Trophoblast cell (in vitro differentiated cells and primary cell): Measurements from ENCODE around the gene TNFSF11. TPM values are rescaled to one million over a fixed set of nuclear protein-coding genes. Genes with fewer than 3 reads are reported as not detected.
A peak's percentile ranks its signal among the peaks of the same experiment; 100 is the strongest.

Source experiments
- DNase-seq, 2 donors: peaks; one replicate each; pipeline ENCODE4 v3.0.0-alpha.2; 2016
- H2AFZ ChIP-seq: 2 replicates; pipeline ENCODE4 v1.6.1; 2013; ENCODE audit warnings: low read length, moderate library complexity, mild to moderate bottlenecking; ENCODE audit not compliant: insufficient read depth, poor library complexity
- H2AK5ac ChIP-seq: 2 replicates; pipeline ENCODE4 v1.6.1; 2013; ENCODE audit warnings: mild to moderate bottlenecking, low read length
- H2BK120ac ChIP-seq: 2 replicates; pipeline ENCODE4 v1.6.1; 2013; ENCODE audit warnings: low read length, mild to moderate bottlenecking, moderate library complexity; ENCODE audit not compliant: insufficient read depth, poor library complexity
- H2BK12ac ChIP-seq: 2 replicates; pipeline ENCODE4 v1.6.1; 2013; ENCODE audit warnings: mild to moderate bottlenecking, low read length, moderate library complexity
- H2BK5ac ChIP-seq: 2 replicates; pipeline ENCODE4 v1.6.1; 2013; ENCODE audit warnings: low read length, low read depth, moderate library complexity, mild to moderate bottlenecking; ENCODE audit not compliant: poor library complexity
- H3K14ac ChIP-seq: 2 replicates; pipeline ENCODE4 v1.6.1; 2013; ENCODE audit warnings: mild to moderate bottlenecking, low read length
- H3K18ac ChIP-seq: 2 replicates; pipeline ENCODE4 v1.6.1; 2013; ENCODE audit warnings: mild to moderate bottlenecking, low read length
- H3K23ac ChIP-seq: 2 replicates; pipeline ENCODE4 v1.6.1; 2013; ENCODE audit warnings: low read length
- H3K27ac ChIP-seq: 2 replicates; pipeline ENCODE4 v1.5.1; 2013; ENCODE audit warnings: low read depth, mild to moderate bottlenecking, inconsistent platforms, low read length, moderate library complexity
- H3K27me3 ChIP-seq: 2 replicates; pipeline ENCODE4 v1.6.1; 2013; ENCODE audit warnings: inconsistent platforms, mild to moderate bottlenecking, low read length, moderate library complexity; ENCODE audit not compliant: insufficient read depth
- H3K36me3 ChIP-seq, 2 experiments: 1 replicate in 1 of 2; 2 replicates in 1 of 2; pipeline ENCODE4 v1.6.1; 2013; ENCODE audit warnings: low read length in 2 of 2, mild to moderate bottlenecking in 2 of 2, moderate library complexity in 1 of 2; ENCODE audit not compliant: insufficient read depth in 2 of 2, control insufficient read depth in 1 of 2
- H3K4ac ChIP-seq: 2 replicates; pipeline ENCODE4 v1.6.1; 2013; ENCODE audit warnings: low read depth, mild to moderate bottlenecking, low read length, moderate library complexity
- H3K4me1 ChIP-seq, 2 experiments: 1 replicate in 1 of 2; 2 replicates in 1 of 2; pipeline ENCODE4 v1.6.1; 2013; ENCODE audit warnings: low read length in 2 of 2, mild to moderate bottlenecking in 2 of 2, moderate library complexity in 1 of 2; ENCODE audit not compliant: insufficient read depth in 2 of 2, control insufficient read depth in 1 of 2
- H3K4me2 ChIP-seq: 2 replicates; pipeline ENCODE4 v1.6.1; 2013; ENCODE audit warnings: inconsistent platforms, mild to moderate bottlenecking, low read length, moderate library complexity
- H3K4me3 ChIP-seq: 2 replicates; pipeline ENCODE4 v1.5.1; 2013; ENCODE audit warnings: mild to moderate bottlenecking, low read depth, low read length, inconsistent platforms
- H3K79me1 ChIP-seq: one replicate; pipeline ENCODE4 v1.6.1; 2013; ENCODE audit warnings: low read length
- H3K79me2 ChIP-seq: 2 replicates; pipeline ENCODE4 v1.6.1; 2013; ENCODE audit warnings: low read length, mild to moderate bottlenecking; ENCODE audit not compliant: control insufficient read depth, insufficient read depth, poor library complexity
- H3K9ac ChIP-seq: 2 replicates; pipeline ENCODE4 v1.6.1; 2013; ENCODE audit warnings: mild to moderate bottlenecking, low read length
- H3K9me3 ChIP-seq: 2 replicates; pipeline ENCODE4 v1.6.1; 2013; ENCODE audit warnings: low read depth, mild to moderate bottlenecking, control low read depth, inconsistent platforms, low read length; ENCODE audit not compliant: insufficient read depth
- H4K12ac ChIP-seq: 2 replicates; pipeline ENCODE4 v1.6.1; 2013; ENCODE audit warnings: low read depth, mild to moderate bottlenecking, low read length, moderate library complexity
- H4K8ac ChIP-seq: 2 replicates; pipeline ENCODE4 v1.6.1; 2013; ENCODE audit warnings: low read depth, mild to moderate bottlenecking, low read length, moderate library complexity
- H4K91ac ChIP-seq: one replicate; pipeline ENCODE4 v1.6.1; 2013; ENCODE audit warnings: low read depth, mild to moderate bottlenecking, low read length, moderate library complexity
- WGBS: extraction: QIAGEN DNeasy Blood & Tissue Kit; methylation state at CpG from one replicate; pipeline ENCODE4 v1.1.7; 2013; ENCODE audit warnings: missing lambda C conversion rate; ENCODE audit not compliant: insufficient read length, insufficient coverage; ENCODE audit errors: extremely low coverage; 5-methylcytosine and 5-hydroxymethylcytosine counted together
- polyA plus RNA-seq: library from polyadenylated mRNA; stranded (reverse); fragments of 200-250 nt; gene quantifications from 2 replicates; pipeline ENCODE4 v1.2.3, GENCODE V29; 2013

The TNFSF11 gene, protein sequence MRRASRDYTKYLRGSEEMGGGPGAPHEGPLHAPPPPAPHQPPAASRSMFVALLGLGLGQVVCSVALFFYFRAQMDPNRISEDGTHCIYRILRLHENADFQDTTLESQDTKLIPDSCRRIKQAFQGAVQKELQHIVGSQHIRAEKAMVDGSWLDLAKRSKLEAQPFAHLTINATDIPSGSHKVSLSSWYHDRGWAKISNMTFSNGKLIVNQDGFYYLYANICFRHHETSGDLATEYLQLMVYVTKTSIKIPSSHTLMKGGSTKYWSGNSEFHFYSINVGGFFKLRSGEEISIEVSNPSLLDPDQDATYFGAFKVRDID
- 0.01 and 0.03 TPM in 2 replicates for polyA plus RNA-seq

DNA sequence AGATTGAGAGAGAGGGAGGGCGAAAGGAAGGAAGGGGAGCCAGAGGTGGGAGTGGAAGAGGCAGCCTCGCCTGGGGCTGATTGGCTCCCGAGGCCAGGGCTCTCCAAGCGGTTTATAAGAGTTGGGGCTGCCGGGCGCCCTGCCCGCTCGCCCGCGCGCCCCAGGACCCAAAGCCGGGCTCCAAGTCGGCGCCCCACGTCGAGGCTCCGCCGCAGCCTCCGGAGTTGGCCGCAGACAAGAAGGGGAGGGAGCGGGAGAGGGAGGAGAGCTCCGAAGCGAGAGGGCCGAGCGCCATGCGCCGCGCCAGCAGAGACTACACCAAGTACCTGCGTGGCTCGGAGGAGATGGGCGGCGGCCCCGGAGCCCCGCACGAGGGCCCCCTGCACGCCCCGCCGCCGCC is at the start of gene TNFSF11:
Gene TNFSF11, plus strand, starts transcription at position 142 of the 400 bp plus-strand sequence. Its CDS starts 152 bp downstream, at position 294.
- peak within 1 kb of the TSS; percentile 61 for H3K4me3 ChIP-seq
- no peaks in the 10 kb centered on the region for H3K79me2 ChIP-seq
- H3K36me3 ChIP-seq: no peaks in the 10 kb centered on the region
- H3K79me1 ChIP-seq: no peaks in the 10 kb centered on the region
- H2AFZ ChIP-seq: peak within 1 kb of the TSS; percentile 43
- H2BK12ac ChIP-seq: no peak within 1 kb of the TSS
- no peak within 1 kb of the TSS for H2BK5ac ChIP-seq
- no peak within 1 kb of the TSS for H3K23ac ChIP-seq
- WGBS: no CpG with 5 or more reads among the region's 39 CpGs
- no peak within 1 kb of the TSS for H4K91ac ChIP-seq
- no peak within 1 kb of the TSS for H3K18ac ChIP-seq
- no peak within 1 kb of the TSS for H3K9ac ChIP-seq
- no peaks in the 10 kb centered on the region for H3K9me3 ChIP-seq
- peak within 1 kb of the TSS; percentile 56 for H3K4me2 ChIP-seq
- no peak within 1 kb of the TSS for H2BK120ac ChIP-seq
- no peak for DNase-seq
- no peak within 1 kb of the TSS for H3K27ac ChIP-seq
- no peak within 1 kb of the TSS for H3K14ac ChIP-seq
- no peak within 1 kb of the TSS for H4K12ac ChIP-seq
- no peak within 1 kb of the TSS for H3K4ac ChIP-seq
- H3K4me1 ChIP-seq: peaks cover 8 to 9% of the 10 kb centered on the region in 2 experiments
- no peak within 1 kb of the TSS for H2AK5ac ChIP-seq
- H3K27me3 ChIP-seq: peaks cover 19% of the 10 kb centered on the region
- no peak within 1 kb of the TSS for H4K8ac ChIP-seq

DNA sequence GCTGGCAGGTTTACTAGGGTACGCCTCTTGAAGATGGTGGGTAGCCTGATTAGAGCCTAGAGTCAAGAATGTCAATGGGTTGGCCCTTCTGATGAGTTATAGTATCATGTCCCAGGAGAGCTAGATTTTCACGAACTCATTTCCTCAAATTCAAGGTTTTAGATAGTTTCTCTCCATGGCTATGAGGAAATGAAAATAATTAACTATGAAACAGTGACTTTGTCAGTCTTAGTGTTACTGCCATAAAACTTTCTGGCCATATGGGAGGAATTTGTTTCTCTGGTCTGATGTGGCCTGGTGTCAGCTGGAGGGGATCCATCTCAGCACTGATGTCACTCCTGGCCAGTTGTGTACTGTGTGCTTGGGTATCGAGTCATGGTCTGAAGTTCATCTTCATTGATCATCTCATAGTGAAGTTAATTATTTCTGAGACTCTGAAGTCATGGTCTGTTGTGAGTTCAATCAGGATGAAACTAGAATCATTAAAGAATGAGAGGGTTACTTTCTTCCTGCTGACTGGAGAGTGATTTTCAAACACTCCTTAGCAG is 49.4 kb upstream of the TNFSF11 start:
- no peak overlapping the region for H3K4ac ChIP-seq
- H3K36me3 ChIP-seq: no peaks in the 10 kb centered on the region
- H3K9me3 ChIP-seq: no peaks in the 10 kb centered on the region
- H3K27me3 ChIP-seq: no peaks in the 10 kb centered on the region
- H2BK12ac ChIP-seq: no peak overlapping the region
- H4K8ac ChIP-seq: no peak overlapping the region
- no peak overlapping the region for H2BK120ac ChIP-seq
- H3K23ac ChIP-seq: no peak overlapping the region
- no peak overlapping the region for H4K91ac ChIP-seq
- no peak overlapping the region for H2AFZ ChIP-seq
- peaks cover 0 to 6% of the 10 kb centered on the region in 2 experiments for H3K4me1 ChIP-seq
- no peak for DNase-seq
- H3K79me2 ChIP-seq: no peaks in the 10 kb centered on the region
- no peak overlapping the region for H3K18ac ChIP-seq
- no peak overlapping the region for H3K4me2 ChIP-seq
- H4K12ac ChIP-seq: no peak overlapping the region
- no CpG with 5 or more reads among the region's 3 CpGs for WGBS
- H2AK5ac ChIP-seq: no peak overlapping the region
- no peak overlapping the region for H3K14ac ChIP-seq
- H3K4me3 ChIP-seq: no peak overlapping the region
- H3K27ac ChIP-seq: no peak overlapping the region
- H3K9ac ChIP-seq: no peak overlapping the region
- no peak overlapping the region for H2BK5ac ChIP-seq
- H3K79me1 ChIP-seq: no peaks in the 10 kb centered on the region

DNA sequence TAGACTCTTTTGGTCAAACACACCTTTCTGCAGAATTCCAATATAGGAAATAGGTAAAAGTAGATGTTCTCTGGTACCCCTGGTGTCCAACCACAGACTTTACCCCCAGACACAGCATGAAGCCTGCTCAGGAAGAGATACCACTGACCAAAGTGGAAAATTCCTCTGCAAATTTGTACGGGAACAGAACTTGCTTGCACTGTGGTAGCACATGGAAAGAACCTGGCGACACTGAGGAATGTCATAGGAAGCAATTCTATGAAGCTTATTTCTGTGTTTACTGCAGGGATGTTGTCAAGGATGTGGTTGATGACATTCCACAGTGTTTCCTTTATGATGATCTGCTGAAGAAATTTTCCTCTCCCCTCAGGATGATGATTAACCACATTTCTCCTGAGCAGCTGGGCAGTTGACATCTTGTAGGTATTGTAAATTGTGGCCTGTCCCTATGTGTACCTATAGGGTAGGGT is 48.9 kb upstream of the TNFSF11 start:
- H3K18ac ChIP-seq: no peak overlapping the region
- DNase-seq: no peak
- no peak overlapping the region for H3K4me2 ChIP-seq
- no peaks in the 10 kb centered on the region for H3K9me3 ChIP-seq
- H3K36me3 ChIP-seq: no peaks in the 10 kb centered on the region
- H3K14ac ChIP-seq: no peak overlapping the region
- H2BK12ac ChIP-seq: no peak overlapping the region
- H2AFZ ChIP-seq: no peak overlapping the region
- no peaks in the 10 kb centered on the region for H3K27me3 ChIP-seq
- H4K91ac ChIP-seq: no peak overlapping the region
- WGBS: no CpG with 5 or more reads among the region's 2 CpGs
- H3K4me3 ChIP-seq: no peak overlapping the region
- H3K4ac ChIP-seq: no peak overlapping the region
- no peak overlapping the region for H2AK5ac ChIP-seq
- no peak overlapping the region for H3K9ac ChIP-seq
- no peaks in the 10 kb centered on the region for H3K79me1 ChIP-seq
- H4K12ac ChIP-seq: no peak overlapping the region
- H2BK5ac ChIP-seq: no peak overlapping the region
- no peak overlapping the region for H2BK120ac ChIP-seq
- H3K27ac ChIP-seq: no peak overlapping the region
- peak overlapping the region; percentile 80 for H3K23ac ChIP-seq
- H3K4me1 ChIP-seq: peaks cover 0 to 6% of the 10 kb centered on the region in 2 experiments
- H3K79me2 ChIP-seq: no peaks in the 10 kb centered on the region
- H4K8ac ChIP-seq: no peak overlapping the region

DNA sequence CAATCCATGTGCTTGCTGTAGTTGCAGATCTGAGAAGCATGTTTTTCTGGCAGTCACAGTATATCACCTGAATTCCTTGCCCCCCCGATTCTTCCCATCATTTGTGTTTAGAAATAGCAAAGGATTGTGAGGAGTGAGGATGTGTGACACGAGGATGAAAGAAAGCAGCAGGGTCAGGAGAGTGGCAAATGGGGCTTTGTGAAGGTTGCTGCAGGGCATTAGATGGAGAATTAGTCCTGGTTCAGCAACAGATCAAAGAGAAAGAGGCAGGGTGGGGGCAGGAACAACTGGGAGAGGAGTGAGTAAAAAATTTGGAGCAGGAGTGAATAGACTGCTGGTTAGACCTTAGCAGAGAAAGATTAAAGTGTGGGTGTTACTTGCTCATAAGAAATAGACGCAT is 47.7 kb upstream of the TNFSF11 start:
- no peak overlapping the region for H3K14ac ChIP-seq
- no peak overlapping the region for H2BK120ac ChIP-seq
- H3K9ac ChIP-seq: no peak overlapping the region
- no peak overlapping the region for H3K18ac ChIP-seq
- WGBS: no CpG with 5 or more reads among the region's 3 CpGs
- H2BK5ac ChIP-seq: no peak overlapping the region
- H2AK5ac ChIP-seq: no peak overlapping the region
- H3K4me3 ChIP-seq: no peak overlapping the region
- H3K23ac ChIP-seq: no peak overlapping the region
- H3K27ac ChIP-seq: no peak overlapping the region
- no peak overlapping the region for H3K4me2 ChIP-seq
- no peaks in the 10 kb centered on the region for H3K36me3 ChIP-seq
- H2BK12ac ChIP-seq: no peak overlapping the region
- H3K79me2 ChIP-seq: no peaks in the 10 kb centered on the region
- no peak for DNase-seq
- no peaks in the 10 kb centered on the region for H3K79me1 ChIP-seq
- H4K8ac ChIP-seq: no peak overlapping the region
- H2AFZ ChIP-seq: no peak overlapping the region
- no peaks in the 10 kb centered on the region for H3K27me3 ChIP-seq
- no peak overlapping the region for H4K91ac ChIP-seq
- peaks cover 0 to 6% of the 10 kb centered on the region in 2 experiments for H3K4me1 ChIP-seq
- no peaks in the 10 kb centered on the region for H3K9me3 ChIP-seq
- no peak overlapping the region for H4K12ac ChIP-seq
- no peak overlapping the region for H3K4ac ChIP-seq
